HCT116 (cell line): ENCODE data around the gene ITPK1. TPM values are rescaled to one million over a fixed set of nuclear protein-coding genes. Genes with fewer than 3 reads are reported as not detected.

ENCODE experiments used
- ATAC-seq: fragments of 200-7000 bp; cut with Tn5 transposase; 2 replicates; pipeline ENCODE4 v1.9.1; 2020; ENCODE audit warnings: mild to moderate bottlenecking, moderate library complexity
- BruUV-seq: library from RNA; stranded (reverse); fragments of 400-500 nt; replicated peaks from 2 replicates; lab custom pipeline; 2021; lab: Mats Ljungman, UMichigan
- CTCF ChIA-PET: fragments of 300-600 bp; sonication (Branson Sonifier 250); formaldehyde crosslinking; loops from one replicate; lab custom pipeline; 2021; ENCODE audit warnings: antibody characterized with exemption; lab: Charles Lee
- POLR2A ChIA-PET: fragments of 300-600, 350-600 bp; sonication (Branson Sonifier 250); formaldehyde crosslinking; loops from one replicate; lab custom pipeline; 2021; ENCODE audit warnings: antibody characterized with exemption; lab: Charles Lee
- RAD21 ChIA-PET, 2 experiments: fragments of 300-600 bp; sonication (Branson Sonifier 250); formaldehyde crosslinking; loops; one replicate each; lab custom pipeline; 2023; ENCODE audit warnings: low total read pairs in 2 of 2; ENCODE audit not compliant: uncharacterized antibody in 2 of 2, unreplicated experiment in 2 of 2, low non-redundant PET in 1 of 2; lab: Charles Lee
- DNase-seq: peaks from one replicate; pipeline ENCODE4 v3.0.0-alpha.2; 2010; ENCODE audit warnings: low read depth, low spot score
- H2AFZ ChIP-seq: fragments of 200-600 bp; shearing (Covaris generic), sonication (generic); 2 replicates; pipeline ENCODE4 v1.6.1; 2017; ENCODE audit warnings: low read depth, mixed run types, mixed read lengths, antibody characterized with exemption, low read length; ENCODE audit not compliant: poor library complexity, severe bottlenecking
- H3K27ac ChIP-seq: 2 replicates; pipeline ENCODE4 v1.5.1; 2012; ENCODE audit warnings: low read depth, low read length
- H3K27me3 ChIP-seq: fragments of 200-600 bp; sonication (generic); 2 replicates; pipeline ENCODE4 v1.6.1; 2016; ENCODE audit warnings: mixed run types, low read length, mixed read lengths; ENCODE audit not compliant: insufficient read depth
- H3K36me3 ChIP-seq, 2 experiments: fragments of 200-500 bp in 1 of 2; fragments of 200-600 bp in 1 of 2; sonication (Bioruptor generic) in 1 of 2; sonication (generic) in 1 of 2; 2 replicates each; pipeline versions ENCODE4 v1.5.1 to v1.6.1; 2014 to 2016; ENCODE audit warnings: low read length in 2 of 2, inconsistent platforms in 1 of 2, mixed read lengths in 1 of 2, mixed run types in 1 of 2; ENCODE audit not compliant: insufficient read depth in 2 of 2, control insufficient read depth in 1 of 2
- H3K4me1 ChIP-seq, 2 experiments: fragments of 200-600 bp in 1 of 2; sonication (generic) in 1 of 2; 2 replicates each; pipeline versions ENCODE4 v1.5.1 to v1.6.1; 2012 to 2017; ENCODE audit warnings: low read length in 2 of 2, inconsistent platforms in 1 of 2, mild to moderate bottlenecking in 1 of 2, mixed read lengths in 1 of 2, mixed run types in 1 of 2, moderate library complexity in 1 of 2; ENCODE audit not compliant: insufficient read depth in 2 of 2, control insufficient read depth in 1 of 2
- H3K4me2 ChIP-seq: fragments of 200-600 bp; sonication (generic); 2 replicates; pipeline ENCODE4 v1.6.1; 2017; ENCODE audit warnings: mixed run types, low read length, mixed read lengths
- H3K4me3 ChIP-seq, 2 experiments: fragments of 200-600 bp in 1 of 2; sonication (generic) in 1 of 2; replicated peaks in 1 of 2; 2 replicates each; pipeline ENCODE4 v1.5.1; 2011 to 2016; ENCODE audit warnings: low read length in 2 of 2, control low read depth in 1 of 2, low read depth in 1 of 2, mild to moderate bottlenecking in 1 of 2, mixed read lengths in 1 of 2, mixed run types in 1 of 2
- H3K79me2 ChIP-seq: fragments of 200-600 bp; sonication (generic); 2 replicates; pipeline ENCODE4 v1.6.1; 2017; ENCODE audit warnings: mild to moderate bottlenecking, mixed run types, low read length, moderate library complexity, mixed read lengths; ENCODE audit not compliant: insufficient read depth
- H3K9ac ChIP-seq: fragments of 200-600 bp; sonication (generic); 2 replicates; pipeline ENCODE4 v1.6.1; 2016; ENCODE audit warnings: low read length, mixed read lengths
- H3K9me2 ChIP-seq: fragments of 200-600 bp; sonication (generic), shearing (Covaris generic); 2 replicates; pipeline ENCODE4 v1.6.1; 2017; ENCODE audit warnings: mixed run types, mild to moderate bottlenecking, moderate library complexity; ENCODE audit not compliant: insufficient read depth
- H3K9me3 ChIP-seq, 2 experiments: fragments of 200-500 bp in 1 of 2; fragments of 200-600 bp in 1 of 2; sonication (Bioruptor generic) in 1 of 2; sonication (generic) in 1 of 2; 2 replicates each; pipeline ENCODE4 v1.6.1; 2014 to 2017; ENCODE audit warnings: low read length in 2 of 2, mixed read lengths in 2 of 2, inconsistent platforms in 1 of 2, low read depth in 1 of 2, mild to moderate bottlenecking in 1 of 2, mixed run types in 1 of 2, moderate library complexity in 1 of 2; ENCODE audit not compliant: control insufficient read depth in 1 of 2, insufficient read depth in 1 of 2
- H4K20me1 ChIP-seq: fragments of 200-600 bp; sonication (generic), shearing (Covaris generic); 2 replicates; pipeline ENCODE4 v1.6.1; 2017; ENCODE audit warnings: mixed run types, mild to moderate bottlenecking, moderate library complexity; ENCODE audit not compliant: insufficient read depth
- CBX3 ChIP-seq: IDR thresholded peaks from 2 replicates; pipeline ENCODE4 v1.6.1; 2012; ENCODE audit warnings: low read depth
- CEBPB ChIP-seq: IDR thresholded peaks from 2 replicates; pipeline ENCODE4 v1.6.1; 2012; ENCODE audit warnings: low read depth
- ELF1 ChIP-seq: IDR thresholded peaks from 2 replicates; pipeline ENCODE4 v1.6.1; 2012; ENCODE audit warnings: low read depth, borderline replicate concordance
- EZH2 ChIP-seq: fragments of 200-600 bp; sonication (generic); IDR thresholded peaks from 2 replicates; pipeline ENCODE4 v1.6.1; 2017; ENCODE audit warnings: antibody characterized with exemption, mixed run types
- EZH2phosphoT487 ChIP-seq: fragments of 200-600 bp; IDR thresholded peaks from 2 replicates; pipeline ENCODE4 v1.6.1; 2018; ENCODE audit warnings: antibody characterized with exemption, borderline replicate concordance
- FOSL1 ChIP-seq: IDR thresholded peaks from 2 replicates; pipeline ENCODE4 v1.6.1; 2012; ENCODE audit warnings: low read depth
- JUND ChIP-seq: IDR thresholded peaks from 2 replicates; pipeline ENCODE4 v1.6.1; 2012
- POLR2A ChIP-seq: IDR thresholded peaks from 2 replicates; pipeline ENCODE4 v1.7.0; 2011; ENCODE audit warnings: borderline replicate concordance; ENCODE audit not compliant: insufficient read depth, insufficient read length; ENCODE audit errors: extremely low read depth
- POLR2AphosphoS5 ChIP-seq: IDR thresholded peaks from 2 replicates; pipeline ENCODE4 v1.6.1; 2011; ENCODE audit warnings: mild to moderate bottlenecking, low read depth, low read length, moderate library complexity
- RAD21 ChIP-seq: IDR thresholded peaks from 2 replicates; pipeline ENCODE4 v1.6.1; 2012; ENCODE audit warnings: low read depth, mild to moderate bottlenecking
- SIN3A ChIP-seq: IDR thresholded peaks from 2 replicates; pipeline ENCODE4 v1.6.1; 2012; ENCODE audit warnings: low read depth
- SP1 ChIP-seq: IDR thresholded peaks from 2 replicates; pipeline ENCODE4 v1.6.1; 2012; ENCODE audit warnings: low read depth
- SRF ChIP-seq: IDR thresholded peaks from 2 replicates; pipeline ENCODE4 v1.6.1; 2012; ENCODE audit warnings: low read depth
- ZFX ChIP-seq: fragments of 450-650 bp; IDR thresholded peaks from 2 replicates; pipeline ENCODE4 v1.6.1; 2017
- intact Hi-C: fragments of 100-400 bp; cut with micrococcal nuclease; formaldehyde crosslinking; loops from 2 replicates; pipeline ENCODE4 v1.10.0; 2022
- total RNA-seq: library from RNA; stranded (reverse); gene quantifications from one replicate; pipeline ENCODE4 v1.2.1, GENCODE V29; 2021; ENCODE audit not compliant: unreplicated experiment
- TF ChIP-seq, protein P1 (sequence below): IDR thresholded peaks from 2 replicates; pipeline ENCODE4 v1.6.1; 2012
- TF ChIP-seq, protein P2 (sequence below), 3 experiments: fragments of 200-600 bp in 1 of 3; sonication (generic) in 1 of 3; IDR thresholded peaks in 2 of 3; conservative IDR thresholded peaks in 1 of 3; 2 replicates each; pipeline ENCODE4 v1.5.1; 2012 to 2017; ENCODE audit warnings: low read depth in 2 of 3, low read length in 2 of 3, antibody characterized with exemption in 1 of 3, borderline replicate concordance in 1 of 3, control low read depth in 1 of 3, mild to moderate bottlenecking in 1 of 3, mixed read lengths in 1 of 3, mixed run types in 1 of 3, moderate library complexity in 1 of 3; ENCODE audit not compliant: insufficient read depth in 1 of 3
- TF ChIP-seq, protein P3 (sequence below): IDR thresholded peaks from 2 replicates; pipeline ENCODE4 v1.6.1; 2012; ENCODE audit warnings: low read depth
- TF ChIP-seq, protein P4 (sequence below): IDR thresholded peaks from 2 replicates; pipeline ENCODE4 v1.6.1; 2011; ENCODE audit warnings: mild to moderate bottlenecking, low read length, moderate library complexity; ENCODE audit not compliant: insufficient replicate concordance; ENCODE audit errors: extremely low read depth
- TF ChIP-seq, protein P5 (sequence below): IDR thresholded peaks from 2 replicates; pipeline ENCODE4 v1.6.1; 2012

ITPK1 gene
- total RNA-seq, 1 experiment from 2014 or later = 70.2 TPM

GRCh38 chr14:92962831-92963095 lies 153.0 kb downstream of the ITPK1 start:
- no peak overlapping the region for H3K27ac ChIP-seq
- peaks cover 13 to 45% of the 10 kb centered on the region in 2 experiments for H3K4me1 ChIP-seq
- ChIA-PET RAD21 (no interaction called here), POLR2A (no interaction called here), CTCF (no interaction called here)
- DNase-seq (no peak), ATAC-seq (no peak)
- TF ChIP-seq RAD21 (no peak), SP1 (no peak), CBX3 (no peak), ZFX (no peak), ELF1 (no peak), POLR2AphosphoS5 (no peak), SIN3A (no peak), POLR2A (no peak), EZH2phosphoT487 (no peak), JUND (no peak), SRF (no peak), EZH2 (no peak), CEBPB (no peak), FOSL1 (no peak)
- TF ChIP-seq, protein P1, sequence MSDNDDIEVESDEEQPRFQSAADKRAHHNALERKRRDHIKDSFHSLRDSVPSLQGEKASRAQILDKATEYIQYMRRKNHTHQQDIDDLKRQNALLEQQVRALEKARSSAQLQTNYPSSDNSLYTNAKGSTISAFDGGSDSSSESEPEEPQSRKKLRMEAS = no peak
- TF ChIP-seq, protein P2, sequence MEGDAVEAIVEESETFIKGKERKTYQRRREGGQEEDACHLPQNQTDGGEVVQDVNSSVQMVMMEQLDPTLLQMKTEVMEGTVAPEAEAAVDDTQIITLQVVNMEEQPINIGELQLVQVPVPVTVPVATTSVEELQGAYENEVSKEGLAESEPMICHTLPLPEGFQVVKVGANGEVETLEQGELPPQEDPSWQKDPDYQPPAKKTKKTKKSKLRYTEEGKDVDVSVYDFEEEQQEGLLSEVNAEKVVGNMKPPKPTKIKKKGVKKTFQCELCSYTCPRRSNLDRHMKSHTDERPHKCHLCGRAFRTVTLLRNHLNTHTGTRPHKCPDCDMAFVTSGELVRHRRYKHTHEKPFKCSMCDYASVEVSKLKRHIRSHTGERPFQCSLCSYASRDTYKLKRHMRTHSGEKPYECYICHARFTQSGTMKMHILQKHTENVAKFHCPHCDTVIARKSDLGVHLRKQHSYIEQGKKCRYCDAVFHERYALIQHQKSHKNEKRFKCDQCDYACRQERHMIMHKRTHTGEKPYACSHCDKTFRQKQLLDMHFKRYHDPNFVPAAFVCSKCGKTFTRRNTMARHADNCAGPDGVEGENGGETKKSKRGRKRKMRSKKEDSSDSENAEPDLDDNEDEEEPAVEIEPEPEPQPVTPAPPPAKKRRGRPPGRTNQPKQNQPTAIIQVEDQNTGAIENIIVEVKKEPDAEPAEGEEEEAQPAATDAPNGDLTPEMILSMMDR (IDR thresholded peaks at IDR 0.05 in 2 of 3, conservative IDR thresholded peaks at IDR 0.05 in 1 of 3; ENCODE audit: borderline replicate concordance in 1 of 3, insufficient read depth in 1 of 3, low read depth in 2 of 3, low read length in 2 of 3) = no peak
- TF ChIP-seq, protein P3, sequence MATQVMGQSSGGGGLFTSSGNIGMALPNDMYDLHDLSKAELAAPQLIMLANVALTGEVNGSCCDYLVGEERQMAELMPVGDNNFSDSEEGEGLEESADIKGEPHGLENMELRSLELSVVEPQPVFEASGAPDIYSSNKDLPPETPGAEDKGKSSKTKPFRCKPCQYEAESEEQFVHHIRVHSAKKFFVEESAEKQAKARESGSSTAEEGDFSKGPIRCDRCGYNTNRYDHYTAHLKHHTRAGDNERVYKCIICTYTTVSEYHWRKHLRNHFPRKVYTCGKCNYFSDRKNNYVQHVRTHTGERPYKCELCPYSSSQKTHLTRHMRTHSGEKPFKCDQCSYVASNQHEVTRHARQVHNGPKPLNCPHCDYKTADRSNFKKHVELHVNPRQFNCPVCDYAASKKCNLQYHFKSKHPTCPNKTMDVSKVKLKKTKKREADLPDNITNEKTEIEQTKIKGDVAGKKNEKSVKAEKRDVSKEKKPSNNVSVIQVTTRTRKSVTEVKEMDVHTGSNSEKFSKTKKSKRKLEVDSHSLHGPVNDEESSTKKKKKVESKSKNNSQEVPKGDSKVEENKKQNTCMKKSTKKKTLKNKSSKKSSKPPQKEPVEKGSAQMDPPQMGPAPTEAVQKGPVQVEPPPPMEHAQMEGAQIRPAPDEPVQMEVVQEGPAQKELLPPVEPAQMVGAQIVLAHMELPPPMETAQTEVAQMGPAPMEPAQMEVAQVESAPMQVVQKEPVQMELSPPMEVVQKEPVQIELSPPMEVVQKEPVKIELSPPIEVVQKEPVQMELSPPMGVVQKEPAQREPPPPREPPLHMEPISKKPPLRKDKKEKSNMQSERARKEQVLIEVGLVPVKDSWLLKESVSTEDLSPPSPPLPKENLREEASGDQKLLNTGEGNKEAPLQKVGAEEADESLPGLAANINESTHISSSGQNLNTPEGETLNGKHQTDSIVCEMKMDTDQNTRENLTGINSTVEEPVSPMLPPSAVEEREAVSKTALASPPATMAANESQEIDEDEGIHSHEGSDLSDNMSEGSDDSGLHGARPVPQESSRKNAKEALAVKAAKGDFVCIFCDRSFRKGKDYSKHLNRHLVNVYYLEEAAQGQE = no peak
- TF ChIP-seq, protein P4, sequence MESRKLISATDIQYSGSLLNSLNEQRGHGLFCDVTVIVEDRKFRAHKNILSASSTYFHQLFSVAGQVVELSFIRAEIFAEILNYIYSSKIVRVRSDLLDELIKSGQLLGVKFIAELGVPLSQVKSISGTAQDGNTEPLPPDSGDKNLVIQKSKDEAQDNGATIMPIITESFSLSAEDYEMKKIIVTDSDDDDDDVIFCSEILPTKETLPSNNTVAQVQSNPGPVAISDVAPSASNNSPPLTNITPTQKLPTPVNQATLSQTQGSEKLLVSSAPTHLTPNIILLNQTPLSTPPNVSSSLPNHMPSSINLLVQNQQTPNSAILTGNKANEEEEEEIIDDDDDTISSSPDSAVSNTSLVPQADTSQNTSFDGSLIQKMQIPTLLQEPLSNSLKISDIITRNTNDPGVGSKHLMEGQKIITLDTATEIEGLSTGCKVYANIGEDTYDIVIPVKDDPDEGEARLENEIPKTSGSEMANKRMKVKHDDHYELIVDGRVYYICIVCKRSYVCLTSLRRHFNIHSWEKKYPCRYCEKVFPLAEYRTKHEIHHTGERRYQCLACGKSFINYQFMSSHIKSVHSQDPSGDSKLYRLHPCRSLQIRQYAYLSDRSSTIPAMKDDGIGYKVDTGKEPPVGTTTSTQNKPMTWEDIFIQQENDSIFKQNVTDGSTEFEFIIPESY = no peak
- TF ChIP-seq, protein P5, sequence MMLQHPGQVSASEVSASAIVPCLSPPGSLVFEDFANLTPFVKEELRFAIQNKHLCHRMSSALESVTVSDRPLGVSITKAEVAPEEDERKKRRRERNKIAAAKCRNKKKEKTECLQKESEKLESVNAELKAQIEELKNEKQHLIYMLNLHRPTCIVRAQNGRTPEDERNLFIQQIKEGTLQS = no peak
- H3K36me3 ChIP-seq = peaks cover 0 to 5% of the 10 kb centered on the region in 2 experiments; a peak in 1 of 4 replicates
- BruUV-seq = no TSS peak
- H3K9me2 ChIP-seq = no peaks in the 10 kb centered on the region
- H3K4me2 ChIP-seq = no peak overlapping the region
- peaks cover 4% of the 10 kb centered on the region; the same call in 1 of the 2 replicates for H3K79me2 ChIP-seq
- no peaks in the 10 kb centered on the region for H3K27me3 ChIP-seq
- H4K20me1 ChIP-seq = no peaks in the 10 kb centered on the region
- H3K4me3 ChIP-seq = no peak overlapping the region
- H3K9ac ChIP-seq = no peak overlapping the region
- intact Hi-C loops = no loop called here
- H3K9me3 ChIP-seq = no peaks in the 10 kb centered on the region
- no peak overlapping the region for H2AFZ ChIP-seq
